Astrocyte of the cerebellum (primary cell): ENCODE data around the gene CSTF3.
"Not testable (repeated sequence)": the region's sequence is repeated elsewhere in the genome, so short reads cannot be mapped to it uniquely, and the experiment has no call there.

ENCODE experiments used
- DNase-seq: peaks from one replicate; pipeline ENCODE4 v3.0.0-alpha.2; 2011; ENCODE audit warnings: low read depth
- H3K4me3 ChIP-seq: 2 replicates; pipeline ENCODE4 v1.5.1; 2011; ENCODE audit warnings: mild to moderate bottlenecking, low read depth, low read length, moderate library complexity
- CTCF ChIP-seq: IDR thresholded peaks from 2 replicates; pipeline ENCODE4 v1.5.1; 2012; ENCODE audit warnings: low read length, low read depth, moderate library complexity, mild to moderate bottlenecking; ENCODE audit errors: missing control alignments
- in situ Hi-C: cut with HindIII; loops from 2 replicates; pipeline ENCODE4 v1.10.0; 2017; ENCODE audit warnings: low sequenced_read_pairs

Gene CSTF3

DNA sequence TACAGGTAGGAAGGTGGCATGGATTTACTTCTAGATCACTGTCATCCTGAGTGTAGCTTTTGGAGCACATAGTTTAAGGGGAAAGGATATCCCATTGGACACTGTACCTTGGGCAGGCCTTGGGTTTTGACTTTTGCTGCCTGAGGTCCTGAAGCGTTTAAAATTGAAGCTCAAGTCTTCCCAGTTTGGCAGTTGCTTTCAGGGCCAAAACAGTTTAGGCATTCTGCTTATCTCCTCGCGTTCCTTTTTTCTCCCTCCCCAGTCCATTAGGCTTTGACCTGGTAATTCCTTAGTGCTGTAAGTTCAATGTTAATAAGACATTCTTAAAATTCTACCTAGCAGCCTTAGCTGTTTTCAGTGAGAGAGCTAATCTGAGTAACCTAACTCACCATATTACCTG is 35.7 kb downstream of the CSTF3 start:
- DNase-seq = no peak
- no peak for TF ChIP-seq CTCF
- H3K4me3 ChIP-seq = no peak overlapping the region
- in situ Hi-C loops = no loop called here

DNA sequence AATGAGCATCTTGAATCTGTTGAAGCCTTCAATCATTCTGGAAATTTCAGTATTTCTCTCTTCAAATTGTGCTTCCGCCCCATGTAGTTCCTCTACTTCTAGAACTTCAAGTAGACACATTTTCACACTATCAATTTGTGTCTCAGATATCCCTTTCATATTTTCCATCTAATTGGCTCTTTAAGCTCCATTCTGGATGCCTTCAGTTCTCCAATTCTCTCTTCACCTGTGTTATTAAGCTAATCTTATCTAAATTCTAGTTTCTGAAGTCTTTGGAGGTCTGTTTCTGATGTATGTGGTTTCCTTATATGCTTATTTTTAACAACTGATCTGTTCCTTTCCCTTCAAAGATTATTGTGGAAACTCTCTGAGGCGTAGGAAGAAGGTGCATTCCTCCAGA is 36.3 kb downstream of the CSTF3 start:
- TF ChIP-seq CTCF = no peak
- no peak overlapping the region for H3K4me3 ChIP-seq
- no peak for DNase-seq
- in situ Hi-C loops = no loop called here

- in situ Hi-C loops, H3K4me3 ChIP-seq, DNase-seq: not testable (repeated sequence)
Observed at GRCh38 chr11:33122696-33123095, 38.6 kb downstream of the CSTF3 start.

DNA sequence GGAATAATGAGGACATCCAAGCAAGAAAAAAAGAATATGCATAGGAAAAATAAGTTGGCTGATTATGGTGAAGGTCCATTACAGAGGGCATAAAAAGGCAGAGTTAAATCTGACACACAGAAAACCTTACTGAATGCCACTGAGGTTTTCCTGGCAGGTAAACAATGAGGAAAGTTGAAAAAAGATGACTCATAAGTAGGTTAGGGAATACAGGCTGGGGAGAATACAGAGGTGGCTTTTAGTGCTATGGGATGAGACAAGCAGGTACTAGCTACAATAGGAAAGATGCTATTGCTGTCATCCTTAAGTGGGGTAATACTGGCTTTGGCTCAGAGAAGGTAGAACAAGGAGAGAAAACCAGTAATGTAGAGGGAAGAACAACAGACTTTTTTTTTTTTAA is 44.7 kb downstream of the CSTF3 start:
- H3K4me3 ChIP-seq = no peak overlapping the region
- in situ Hi-C loops = no loop called here
- no peak for TF ChIP-seq CTCF
- peak; percentile 18 for DNase-seq

DNA sequence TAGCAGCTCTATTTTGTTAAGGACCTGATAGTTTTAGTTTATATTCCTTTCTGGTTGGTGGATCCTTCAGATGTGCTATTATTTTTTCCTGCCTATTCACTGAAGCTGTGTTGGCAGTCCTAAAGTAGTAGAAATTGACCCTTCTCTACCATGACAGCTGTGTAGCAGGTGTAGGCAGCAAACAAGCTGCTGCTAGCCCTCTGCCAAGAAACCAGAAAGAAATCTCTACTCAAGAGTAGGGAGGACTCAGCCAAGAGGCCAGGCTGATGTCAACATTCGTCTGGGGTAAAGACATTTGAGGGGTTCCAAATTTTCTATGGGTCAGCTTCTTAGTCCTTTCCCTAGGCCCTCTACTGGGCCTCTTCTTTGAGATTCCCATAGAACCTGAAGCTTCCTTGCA is 51.2 kb downstream of the CSTF3 start:
- in situ Hi-C loops = no loop called here
- no peak for TF ChIP-seq CTCF
- H3K4me3 ChIP-seq = no peak overlapping the region
- no peak for DNase-seq

DNA sequence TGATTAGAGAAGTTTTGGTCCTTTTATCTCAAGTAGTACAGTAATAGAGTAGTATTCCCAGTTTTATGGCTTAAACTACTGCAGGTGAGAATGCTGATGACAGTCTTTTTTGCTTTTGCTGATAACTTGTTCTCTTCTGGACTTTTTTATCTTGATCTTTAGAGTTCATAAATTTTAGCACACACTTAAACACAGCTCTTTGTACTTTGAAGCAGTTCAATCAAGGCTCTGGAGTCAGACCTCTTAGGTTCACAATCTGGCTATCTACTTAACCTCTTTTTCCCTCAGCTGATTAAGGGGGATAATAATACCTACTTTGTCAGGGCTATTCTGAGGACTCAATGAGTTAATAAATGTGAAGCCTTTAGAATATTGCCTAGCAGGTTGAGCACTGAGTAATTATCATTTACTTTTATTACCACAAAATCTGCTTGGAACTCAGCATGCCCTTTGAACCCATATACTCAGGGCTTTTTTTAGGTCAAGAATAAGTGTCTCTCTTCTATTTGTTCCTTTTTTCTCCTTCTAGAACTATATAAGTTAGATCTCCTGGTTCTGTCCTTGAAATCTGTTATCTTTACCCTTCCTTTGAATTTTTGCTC is 51.9 kb downstream of the CSTF3 start:
- DNase-seq = no peak
- TF ChIP-seq CTCF = no peak
- no peak overlapping the region for H3K4me3 ChIP-seq
- in situ Hi-C loops = no loop called here

DNA sequence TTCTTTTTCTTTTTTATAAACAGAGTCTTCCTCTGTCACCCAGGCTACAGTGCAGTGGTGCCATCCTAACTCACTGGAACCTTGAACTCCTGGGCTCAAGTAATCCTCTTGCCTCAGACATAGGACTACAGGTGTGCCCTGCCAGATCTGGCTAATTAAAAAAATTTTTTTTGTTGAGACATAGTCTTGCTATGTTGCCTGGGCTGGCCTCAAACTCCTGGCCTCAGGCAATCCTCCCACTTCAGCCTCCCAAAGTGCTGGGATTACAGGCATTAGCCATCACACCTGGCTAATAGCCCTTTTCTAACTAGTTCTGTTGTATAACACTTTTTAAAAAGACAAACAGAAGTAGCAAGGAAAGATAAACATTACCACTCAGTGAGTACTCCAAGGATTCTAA is 57.4 kb downstream of the CSTF3 start:
- in situ Hi-C loops = no loop called here
- DNase-seq = no peak
- no peak overlapping the region for H3K4me3 ChIP-seq
- no peak for TF ChIP-seq CTCF
